H1 (cell line): ENCODE measurements around the gene NEU2. TPM values are rescaled to one million over a fixed set of nuclear protein-coding genes. Genes with fewer than 3 reads are reported as not detected.

Experiments used
- CTCF ChIA-PET: fragments of 300-600 bp; sonication (Branson Sonifier 250); formaldehyde crosslinking; loops from one replicate; lab custom pipeline; 2021; ENCODE audit not compliant: partially characterized antibody; lab: Charles Lee
- POLR2A ChIA-PET: fragments of 300-600 bp; sonication (Branson Sonifier 250); formaldehyde crosslinking; loops from one replicate; lab custom pipeline; 2021; ENCODE audit warnings: inconsistent platforms; ENCODE audit not compliant: partially characterized antibody; lab: Charles Lee
- DNase-seq, 2 experiments: peaks; one replicate each; pipeline versions ENCODE4 v3.0.0 to v3.0.0-alpha.2; 2010 to 2022; ENCODE audit warnings: low spot score in 2 of 2, low read depth in 1 of 2, mixed read lengths in 1 of 2
- FAIRE-seq: peaks from 2 replicates; lab custom pipeline; 2011; peaks lifted over from hg19 to GRCh38; lab: Jason Lieb, UNC
- H2AFZ ChIP-seq: 2 replicates; pipeline ENCODE4 v1.8.1; 2012; ENCODE audit warnings: low read length, inconsistent platforms
- H2AK5ac ChIP-seq: 2 replicates; pipeline ENCODE4 v1.6.1; 2013; ENCODE audit warnings: low read depth, low read length
- H2BK120ac ChIP-seq: replicated peaks from 2 replicates; pipeline ENCODE3; 2013; ENCODE audit warnings: low read depth, low read length, inconsistent platforms
- H2BK12ac ChIP-seq: 2 replicates; pipeline ENCODE4 v1.6.1; 2013; ENCODE audit warnings: low read depth, low read length
- H2BK15ac ChIP-seq: 2 replicates; pipeline ENCODE4 v1.6.1; 2013; ENCODE audit warnings: low read length
- H2BK20ac ChIP-seq: 2 replicates; pipeline ENCODE4 v1.6.1; 2013; ENCODE audit warnings: low read length
- H2BK5ac ChIP-seq: 2 replicates; pipeline ENCODE4 v1.6.1; 2013; ENCODE audit warnings: low read depth, low read length
- H3K14ac ChIP-seq: 2 replicates; pipeline ENCODE4 v1.6.1; 2013; ENCODE audit warnings: inconsistent platforms; ENCODE audit not compliant: insufficient read length
- H3K18ac ChIP-seq: 2 replicates; pipeline ENCODE4 v1.6.1; 2013; ENCODE audit warnings: low read length; ENCODE audit errors: extremely low read depth
- H3K23ac ChIP-seq: 2 replicates; pipeline ENCODE4 v1.6.1; 2013; ENCODE audit warnings: inconsistent platforms; ENCODE audit not compliant: insufficient read length
- H3K23me2 ChIP-seq: 2 replicates; pipeline ENCODE4 v1.6.1; 2013; ENCODE audit warnings: low read depth, low read length
- H3K27ac ChIP-seq: 2 replicates; pipeline ENCODE4 v1.6.1; 2011; ENCODE audit warnings: low read depth, low read length, inconsistent platforms
- H3K27me3 ChIP-seq, 4 experiments: replicated peaks in 1 of 4; 1 replicate in 1 of 4; 2 replicates in 3 of 4; pipeline versions ENCODE4 v1.6.1 to v1.8.1; 2011 to 2013; ENCODE audit warnings: low read length in 3 of 4, mild to moderate bottlenecking in 3 of 4, inconsistent platforms in 2 of 4, mixed read lengths in 2 of 4, moderate library complexity in 1 of 4; ENCODE audit not compliant: control insufficient read depth in 3 of 4, insufficient read depth in 3 of 4; ENCODE audit errors: extremely low read depth in 1 of 4
- H3K36me3 ChIP-seq, 4 experiments: 2 replicates each; pipeline versions ENCODE4 v1.6.1 to v1.8.1; 2011 to 2013; ENCODE audit warnings: mild to moderate bottlenecking in 4 of 4, low read length in 3 of 4, moderate library complexity in 2 of 4, control low read depth in 1 of 4, inconsistent platforms in 1 of 4; ENCODE audit not compliant: insufficient read depth in 4 of 4, control insufficient read depth in 2 of 4
- H3K4ac ChIP-seq: replicated peaks from 2 replicates; pipeline ENCODE3; 2013; ENCODE audit warnings: low read length, low read depth, mixed read lengths, inconsistent platforms; ENCODE audit not compliant: insufficient read length
- H3K4me1 ChIP-seq, 4 experiments: replicated peaks in 1 of 4; 1 replicate in 1 of 4; 2 replicates in 3 of 4; pipeline versions ENCODE4 v1.6.1 to v1.8.1; 2011 to 2013; ENCODE audit warnings: low read length in 3 of 4, inconsistent platforms in 2 of 4, mixed read lengths in 1 of 4; ENCODE audit not compliant: insufficient read depth in 4 of 4, control insufficient read depth in 3 of 4
- H3K4me2 ChIP-seq, 2 experiments: 2 replicates each; pipeline versions ENCODE4 v1.6.1 to v1.8.1; 2011 to 2013; ENCODE audit warnings: low read depth in 2 of 2, low read length in 2 of 2, control low read depth in 1 of 2, inconsistent platforms in 1 of 2, mild to moderate bottlenecking in 1 of 2; ENCODE audit not compliant: insufficient read depth in 1 of 2
- H3K4me3 ChIP-seq, 4 experiments: fragments of 200-600, 300-600 bp in 1 of 4; sonication (generic), shearing (Covaris generic), sonication (Bioruptor Twin) in 1 of 4; 2 replicates each; pipeline versions ENCODE4 v1.5.1 to v1.8.1; 2011 to 2016; ENCODE audit warnings: low read length in 4 of 4, low read depth in 3 of 4, control low read depth in 2 of 4, inconsistent platforms in 2 of 4, mild to moderate bottlenecking in 2 of 4, mixed read lengths in 1 of 4, moderate library complexity in 1 of 4; ENCODE audit not compliant: insufficient read depth in 2 of 4; ENCODE audit errors: extremely low read depth in 1 of 4
- H3K56ac ChIP-seq: replicated peaks from 2 replicates; pipeline ENCODE3; 2013; ENCODE audit warnings: low read depth, mild to moderate bottlenecking, mixed read lengths, low read length, inconsistent platforms; ENCODE audit not compliant: insufficient read length
- H3K79me1 ChIP-seq: 2 replicates; pipeline ENCODE4 v1.6.1; 2013; ENCODE audit warnings: low read depth, low read length, control low read depth
- H3K79me2 ChIP-seq, 2 experiments: 2 replicates each; pipeline versions ENCODE4 v1.6.1 to v1.8.1; 2012 to 2013; ENCODE audit warnings: low read length in 2 of 2, mild to moderate bottlenecking in 2 of 2, inconsistent platforms in 1 of 2; ENCODE audit not compliant: insufficient read depth in 2 of 2, control insufficient read depth in 1 of 2
- H3K9ac ChIP-seq, 4 experiments: replicated peaks in 1 of 4; 1 replicate in 1 of 4; 2 replicates in 3 of 4; pipeline versions ENCODE4 v1.6.1 to v1.8.1; 2011 to 2013; ENCODE audit warnings: low read depth in 3 of 4, low read length in 3 of 4, control low read depth in 2 of 4, mild to moderate bottlenecking in 2 of 4, moderate library complexity in 2 of 4, inconsistent platforms in 1 of 4; ENCODE audit errors: extremely low read depth in 1 of 4
- H3K9me3 ChIP-seq, 2 experiments: 2 replicates each; pipeline versions ENCODE4 v1.6.1 to v1.8.1; 2012 to 2013; ENCODE audit warnings: mild to moderate bottlenecking in 2 of 2, moderate library complexity in 2 of 2, control low read depth in 1 of 2, inconsistent platforms in 1 of 2, low read depth in 1 of 2, low read length in 1 of 2, mixed read lengths in 1 of 2; ENCODE audit not compliant: insufficient read depth in 2 of 2
- H4K20me1 ChIP-seq, 2 experiments: replicated peaks in 1 of 2; 2 replicates each; pipeline versions ENCODE3 to v1.8.1; 2011 to 2013; ENCODE audit warnings: inconsistent platforms in 2 of 2, low read length in 2 of 2, mild to moderate bottlenecking in 1 of 2; ENCODE audit not compliant: insufficient read depth in 2 of 2, control insufficient read depth in 1 of 2
- H4K5ac ChIP-seq: 2 replicates; pipeline ENCODE4 v1.6.1; 2013; ENCODE audit warnings: low read length, low read depth, mixed read lengths, inconsistent platforms; ENCODE audit not compliant: insufficient read length
- H4K8ac ChIP-seq: 2 replicates; pipeline ENCODE4 v1.8.0; 2013; ENCODE audit warnings: mild to moderate bottlenecking, moderate library complexity, low read length, inconsistent platforms; ENCODE audit not compliant: insufficient read depth; ENCODE audit errors: extremely low read depth
- H4K91ac ChIP-seq: replicated peaks from 2 replicates; pipeline ENCODE3; 2013; ENCODE audit warnings: low read length, mixed read lengths, inconsistent platforms; ENCODE audit not compliant: insufficient read length
- WGBS, 2 experiments: shearing (Covaris generic) in 1 of 2; methylation state at CpG; one replicate each; pipeline versions ENCODE4 v1.1.6 to v1.1.7; 2013 to 2015; ENCODE audit warnings: low lambda C conversion rate in 2 of 2, mixed read lengths in 2 of 2, inconsistent platforms in 1 of 2, low coverage in 1 of 2, missing lambda C conversion rate in 1 of 2; ENCODE audit not compliant: insufficient replicate concordance in 2 of 2, insufficient coverage in 1 of 2, insufficient read length in 1 of 2; ENCODE audit errors: extremely low coverage in 1 of 2, missing lambda C conversion rate in 1 of 2; 5-methylcytosine and 5-hydroxymethylcytosine counted together
- polyA plus RNA-seq, 7 experiments: library from polyadenylated mRNA; depleted of rRNA in 3 of 7; stranded (reverse) in 5 of 7; unstranded in 2 of 7; fragments of >200 nt in 5 of 7; fragments of 200-250 nt in 2 of 7; gene quantifications; 1 replicate in 5 of 7; 2 replicates in 1 of 7; 4 replicates in 1 of 7; pipeline versions ENCODE4 v1.2.1 to v1.2.3, GENCODE V29; 2011 to 2013; ENCODE audit warnings: missing spikeins in 2 of 7, mixed read lengths in 2 of 7
- total RNA-seq: library from RNA; stranded (reverse); fragmentation: NEBNext Ultra II Directional; extraction: Animal tissue kit (Norgen Biotek cat#: 25700); gene quantifications from 2 replicates; pipeline ENCODE4 v1.2.1, GENCODE V29; 2021

NEU2 gene
- total and polyA plus RNA-seq, 2 of the 8 experiments (the other 6 are each of a cell fraction or from before 2014, with no cell fraction given), result 0.12 TPM; not detected in 1

GRCh38 chr2:232997749-232998665 is 34.5 kb upstream of the NEU2 start:
- Histone ChIP-seq H3K4me1 (no peaks in the 10 kb centered on the region; a peak in 1 of 7 replicates), H4K91ac (no peak overlapping the region), H2BK120ac (no peak overlapping the region), H3K4me3 (no peak overlapping the region), H3K27ac (no peak overlapping the region), H4K8ac (no peak overlapping the region), H4K20me1 (no peaks in the 10 kb centered on the region), H3K56ac (no peak overlapping the region), H3K4ac (no peak overlapping the region), H3K23ac (no peak overlapping the region), H3K27me3 (no peaks in the 10 kb centered on the region; a peak in 1 of 7 replicates), H3K14ac (no peak overlapping the region), H4K5ac (no peak overlapping the region), H2AFZ (no peak overlapping the region), H2BK15ac (no peak overlapping the region), H3K18ac (no peak overlapping the region), H3K36me3 (no peaks in the 10 kb centered on the region), H3K79me2 (no peaks in the 10 kb centered on the region), H2BK20ac (no peak overlapping the region), H3K4me2 (no peak overlapping the region), H2BK5ac (no peak overlapping the region), H2AK5ac (no peak overlapping the region), H3K9me3 (no peaks in the 10 kb centered on the region), H3K23me2 (no peaks in the 10 kb centered on the region), H3K9ac (no peak overlapping the region), H2BK12ac (no peak overlapping the region), H3K79me1 (no peaks in the 10 kb centered on the region)
- DNase-seq, result no peak
- CTCF ChIA-PET, result interaction anchor here (0.5 to 4.4 kb wide), 17 partner anchors 9 to 349 kb away, joined by 3 to 13 read pairs (median 4); partner anchors contain the start of gene NGEF
- WGBS, 2 experiments, result 91% methylated on average over 16 of the region's 18 CpGs; no CpG with 5 or more reads in 1 of the 2 experiments
- no peak for FAIRE-seq
- POLR2A ChIA-PET, result interaction anchor here (0.9 kb wide), 1 partner anchor 43 kb away, joined by 3 read pairs; no protein-coding TSS in a partner anchor
